GM20000 (cell line): ENCODE data around the gene IVL.

Experiments
- DNase-seq: peaks from one replicate; pipeline ENCODE4 v3.0.0; 2012; ENCODE audit warnings: low spot score
- TF ChIP-seq, protein P1 (sequence below): IDR thresholded peaks from 2 replicates; pipeline ENCODE4 v1.5.1; 2012; ENCODE audit warnings: mild to moderate bottlenecking, control low read depth; ENCODE audit errors: extremely low read depth, missing control alignments

IVL gene

DNA sequence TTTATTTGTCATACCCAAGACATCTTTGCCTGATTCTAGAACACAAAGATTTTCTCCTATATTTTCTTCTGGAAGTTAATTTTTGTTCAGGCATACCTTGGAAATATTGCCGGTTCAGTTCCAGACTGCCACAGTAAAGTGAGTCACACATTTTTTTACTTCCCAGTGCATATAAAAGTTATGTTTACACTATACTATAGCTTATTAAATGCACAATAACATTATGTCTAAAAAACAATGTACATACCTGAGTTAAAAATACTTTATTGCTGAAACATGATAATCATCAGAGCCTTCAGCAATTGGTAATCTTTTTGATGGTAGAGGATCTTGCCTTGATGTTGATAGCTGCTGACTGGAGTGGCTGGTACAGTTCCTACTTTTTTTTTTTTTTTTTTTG is 20.2 kb upstream of the IVL start:
- TF ChIP-seq, protein P1, sequence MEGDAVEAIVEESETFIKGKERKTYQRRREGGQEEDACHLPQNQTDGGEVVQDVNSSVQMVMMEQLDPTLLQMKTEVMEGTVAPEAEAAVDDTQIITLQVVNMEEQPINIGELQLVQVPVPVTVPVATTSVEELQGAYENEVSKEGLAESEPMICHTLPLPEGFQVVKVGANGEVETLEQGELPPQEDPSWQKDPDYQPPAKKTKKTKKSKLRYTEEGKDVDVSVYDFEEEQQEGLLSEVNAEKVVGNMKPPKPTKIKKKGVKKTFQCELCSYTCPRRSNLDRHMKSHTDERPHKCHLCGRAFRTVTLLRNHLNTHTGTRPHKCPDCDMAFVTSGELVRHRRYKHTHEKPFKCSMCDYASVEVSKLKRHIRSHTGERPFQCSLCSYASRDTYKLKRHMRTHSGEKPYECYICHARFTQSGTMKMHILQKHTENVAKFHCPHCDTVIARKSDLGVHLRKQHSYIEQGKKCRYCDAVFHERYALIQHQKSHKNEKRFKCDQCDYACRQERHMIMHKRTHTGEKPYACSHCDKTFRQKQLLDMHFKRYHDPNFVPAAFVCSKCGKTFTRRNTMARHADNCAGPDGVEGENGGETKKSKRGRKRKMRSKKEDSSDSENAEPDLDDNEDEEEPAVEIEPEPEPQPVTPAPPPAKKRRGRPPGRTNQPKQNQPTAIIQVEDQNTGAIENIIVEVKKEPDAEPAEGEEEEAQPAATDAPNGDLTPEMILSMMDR, result no peak

GRCh38 chr1:152899027-152899426 is 9.3 kb upstream of the IVL start:
- TF ChIP-seq, protein P1, result no peak
- no peak for DNase-seq

More for the DNA sequence above, 20.2 kb upstream of the IVL start:
- DNase-seq, result no peak

- no peak for DNase-seq
- TF ChIP-seq, protein P1, result no peak
These were observed 8.5 kb upstream of the IVL start for GRCh38 chr1:152899883-152900282.

- TF ChIP-seq, protein P1, result no peak
- DNase-seq, result no peak
These were observed 6.7 kb upstream of the IVL start for GRCh38 chr1:152901631-152902030.

GRCh38 chr1:152902636-152903035 is 5.7 kb upstream of the IVL start:
- DNase-seq, result no peak
- TF ChIP-seq, protein P1, result no peak

- TF ChIP-seq, protein P1, result no peak
- DNase-seq, result no peak
These were observed 3.5 kb upstream of the IVL start for GRCh38 chr1:152904688-152905440.

GRCh38 chr1:152906023-152906565 is 2.3 kb upstream of the IVL start:
- no peak for DNase-seq

More at GRCh38 chr1:152906023-152906565, 2.3 kb upstream of the IVL start:
- TF ChIP-seq, protein P1, result no peak
